HCT116 (cell line): Measurements from ENCODE around the gene RAPH1. TPM values are rescaled to one million over a fixed set of nuclear protein-coding genes. Genes with fewer than 3 reads are reported as not detected.

Experiments used
- ATAC-seq: fragments of 200-7000 bp; cut with Tn5 transposase; 2 replicates; pipeline ENCODE4 v1.9.1; 2020; ENCODE audit warnings: mild to moderate bottlenecking, moderate library complexity
- BruUV-seq: library from RNA; stranded (reverse); fragments of 400-500 nt; replicated peaks from 2 replicates; lab custom pipeline; 2021; lab: Mats Ljungman, UMichigan
- CTCF ChIA-PET: fragments of 300-600 bp; sonication (Branson Sonifier 250); formaldehyde crosslinking; loops from one replicate; lab custom pipeline; 2021; ENCODE audit warnings: antibody characterized with exemption; lab: Charles Lee
- POLR2A ChIA-PET: fragments of 300-600, 350-600 bp; sonication (Branson Sonifier 250); formaldehyde crosslinking; loops from one replicate; lab custom pipeline; 2021; ENCODE audit warnings: antibody characterized with exemption; lab: Charles Lee
- RAD21 ChIA-PET, 2 experiments: fragments of 300-600 bp; sonication (Branson Sonifier 250); formaldehyde crosslinking; loops; one replicate each; lab custom pipeline; 2023; ENCODE audit warnings: low total read pairs in 2 of 2; ENCODE audit not compliant: uncharacterized antibody in 2 of 2, unreplicated experiment in 2 of 2, low non-redundant PET in 1 of 2; lab: Charles Lee
- DNase-seq: peaks from one replicate; pipeline ENCODE4 v3.0.0-alpha.2; 2010; ENCODE audit warnings: low read depth, low spot score
- H2AFZ ChIP-seq: fragments of 200-600 bp; shearing (Covaris generic), sonication (generic); 2 replicates; pipeline ENCODE4 v1.6.1; 2017; ENCODE audit warnings: low read depth, mixed run types, mixed read lengths, antibody characterized with exemption, low read length; ENCODE audit not compliant: poor library complexity, severe bottlenecking
- H3K27ac ChIP-seq: 2 replicates; pipeline ENCODE4 v1.5.1; 2012; ENCODE audit warnings: low read depth, low read length
- H3K27me3 ChIP-seq: fragments of 200-600 bp; sonication (generic); 2 replicates; pipeline ENCODE4 v1.6.1; 2016; ENCODE audit warnings: mixed run types, low read length, mixed read lengths; ENCODE audit not compliant: insufficient read depth
- H3K36me3 ChIP-seq, 2 experiments: fragments of 200-500 bp in 1 of 2; fragments of 200-600 bp in 1 of 2; sonication (Bioruptor generic) in 1 of 2; sonication (generic) in 1 of 2; 2 replicates each; pipeline versions ENCODE4 v1.5.1 to v1.6.1; 2014 to 2016; ENCODE audit warnings: low read length in 2 of 2, inconsistent platforms in 1 of 2, mixed read lengths in 1 of 2, mixed run types in 1 of 2; ENCODE audit not compliant: insufficient read depth in 2 of 2, control insufficient read depth in 1 of 2
- H3K4me1 ChIP-seq, 2 experiments: fragments of 200-600 bp in 1 of 2; sonication (generic) in 1 of 2; 2 replicates each; pipeline versions ENCODE4 v1.5.1 to v1.6.1; 2012 to 2017; ENCODE audit warnings: low read length in 2 of 2, inconsistent platforms in 1 of 2, mild to moderate bottlenecking in 1 of 2, mixed read lengths in 1 of 2, mixed run types in 1 of 2, moderate library complexity in 1 of 2; ENCODE audit not compliant: insufficient read depth in 2 of 2, control insufficient read depth in 1 of 2
- H3K4me2 ChIP-seq: fragments of 200-600 bp; sonication (generic); 2 replicates; pipeline ENCODE4 v1.6.1; 2017; ENCODE audit warnings: mixed run types, low read length, mixed read lengths
- H3K4me3 ChIP-seq, 2 experiments: fragments of 200-600 bp in 1 of 2; sonication (generic) in 1 of 2; replicated peaks in 1 of 2; 2 replicates each; pipeline ENCODE4 v1.5.1; 2011 to 2016; ENCODE audit warnings: low read length in 2 of 2, control low read depth in 1 of 2, low read depth in 1 of 2, mild to moderate bottlenecking in 1 of 2, mixed read lengths in 1 of 2, mixed run types in 1 of 2
- H3K79me2 ChIP-seq: fragments of 200-600 bp; sonication (generic); 2 replicates; pipeline ENCODE4 v1.6.1; 2017; ENCODE audit warnings: mild to moderate bottlenecking, mixed run types, low read length, moderate library complexity, mixed read lengths; ENCODE audit not compliant: insufficient read depth
- H3K9ac ChIP-seq: fragments of 200-600 bp; sonication (generic); 2 replicates; pipeline ENCODE4 v1.6.1; 2016; ENCODE audit warnings: low read length, mixed read lengths
- H3K9me2 ChIP-seq: fragments of 200-600 bp; sonication (generic), shearing (Covaris generic); 2 replicates; pipeline ENCODE4 v1.6.1; 2017; ENCODE audit warnings: mixed run types, mild to moderate bottlenecking, moderate library complexity; ENCODE audit not compliant: insufficient read depth
- H3K9me3 ChIP-seq, 2 experiments: fragments of 200-500 bp in 1 of 2; fragments of 200-600 bp in 1 of 2; sonication (Bioruptor generic) in 1 of 2; sonication (generic) in 1 of 2; 2 replicates each; pipeline ENCODE4 v1.6.1; 2014 to 2017; ENCODE audit warnings: low read length in 2 of 2, mixed read lengths in 2 of 2, inconsistent platforms in 1 of 2, low read depth in 1 of 2, mild to moderate bottlenecking in 1 of 2, mixed run types in 1 of 2, moderate library complexity in 1 of 2; ENCODE audit not compliant: control insufficient read depth in 1 of 2, insufficient read depth in 1 of 2
- H4K20me1 ChIP-seq: fragments of 200-600 bp; sonication (generic), shearing (Covaris generic); 2 replicates; pipeline ENCODE4 v1.6.1; 2017; ENCODE audit warnings: mixed run types, mild to moderate bottlenecking, moderate library complexity; ENCODE audit not compliant: insufficient read depth
- EZH2phosphoT487 ChIP-seq: fragments of 200-600 bp; IDR thresholded peaks from 2 replicates; pipeline ENCODE4 v1.6.1; 2018; ENCODE audit warnings: antibody characterized with exemption, borderline replicate concordance
- FOSL1 ChIP-seq: IDR thresholded peaks from 2 replicates; pipeline ENCODE4 v1.6.1; 2012; ENCODE audit warnings: low read depth
- POLR2A ChIP-seq: IDR thresholded peaks from 2 replicates; pipeline ENCODE4 v1.7.0; 2011; ENCODE audit warnings: borderline replicate concordance; ENCODE audit not compliant: insufficient read depth, insufficient read length; ENCODE audit errors: extremely low read depth
- SIN3A ChIP-seq: IDR thresholded peaks from 2 replicates; pipeline ENCODE4 v1.6.1; 2012; ENCODE audit warnings: low read depth
- SP1 ChIP-seq: IDR thresholded peaks from 2 replicates; pipeline ENCODE4 v1.6.1; 2012; ENCODE audit warnings: low read depth
- SRF ChIP-seq: IDR thresholded peaks from 2 replicates; pipeline ENCODE4 v1.6.1; 2012; ENCODE audit warnings: low read depth
- TCF7L2 ChIP-seq: IDR thresholded peaks from 2 replicates; pipeline ENCODE4 v1.7.0; 2011; ENCODE audit warnings: borderline replicate concordance, inconsistent platforms; ENCODE audit not compliant: insufficient read depth, insufficient read length; ENCODE audit errors: extremely low read depth
- ZFX ChIP-seq: fragments of 450-650 bp; IDR thresholded peaks from 2 replicates; pipeline ENCODE4 v1.6.1; 2017
- intact Hi-C: fragments of 100-400 bp; cut with micrococcal nuclease; formaldehyde crosslinking; loops from 2 replicates; pipeline ENCODE4 v1.10.0; 2022
- total RNA-seq: library from RNA; stranded (reverse); gene quantifications from one replicate; pipeline ENCODE4 v1.2.1, GENCODE V29; 2021; ENCODE audit not compliant: unreplicated experiment
- TF ChIP-seq, protein P1 (sequence below): IDR thresholded peaks from 2 replicates; pipeline ENCODE4 v1.6.1; 2012
- TF ChIP-seq, protein P2 (sequence below): IDR thresholded peaks from 2 replicates; pipeline ENCODE4 v1.6.1; 2011; ENCODE audit warnings: mild to moderate bottlenecking, low read length, moderate library complexity; ENCODE audit not compliant: insufficient replicate concordance; ENCODE audit errors: extremely low read depth

RAPH1 gene
- total RNA-seq, 1 experiment from 2014 or later = 22.3 TPM

DNA sequence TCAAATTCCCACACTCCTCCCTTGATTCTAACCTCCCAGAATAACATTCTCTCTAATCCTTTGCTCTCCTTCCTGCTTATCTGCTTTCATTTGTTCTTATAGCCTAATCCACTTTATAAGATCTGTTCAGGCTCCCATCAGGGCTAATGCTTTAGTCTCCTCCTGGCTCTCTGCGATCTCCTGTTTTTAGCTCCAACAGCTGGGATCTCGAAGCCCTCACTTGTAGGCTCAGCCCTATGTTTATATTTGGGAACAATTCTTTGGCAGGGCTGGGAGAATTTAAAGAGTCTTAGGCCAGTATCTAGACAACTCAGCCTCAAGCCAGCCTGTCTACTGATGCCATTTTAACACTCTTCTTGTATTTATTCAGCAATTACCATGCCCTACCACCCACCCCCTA lies 27.2 kb upstream of the RAPH1 start:
- H3K4me1 ChIP-seq = no peaks in the 10 kb centered on the region
- no TSS peak for BruUV-seq
- H3K4me3 ChIP-seq = no peak overlapping the region
- H3K9ac ChIP-seq = no peak overlapping the region
- ChIA-PET POLR2A (no interaction called here), CTCF (no interaction called here), RAD21 (no interaction called here)
- no peak overlapping the region for H3K4me2 ChIP-seq
- no peaks in the 10 kb centered on the region for H4K20me1 ChIP-seq
- H2AFZ ChIP-seq = no peak overlapping the region
- intact Hi-C loops = no loop called here
- H3K79me2 ChIP-seq = no peaks in the 10 kb centered on the region
- H3K36me3 ChIP-seq = no peaks in the 10 kb centered on the region
- H3K27me3 ChIP-seq = no peaks in the 10 kb centered on the region
- no peak overlapping the region for H3K27ac ChIP-seq
- no peak for DNase-seq
- TF ChIP-seq EZH2phosphoT487 (no peak), POLR2A (no peak), TCF7L2 (no peak), FOSL1 (no peak), ZFX (no peak), SP1 (no peak), SRF (no peak), SIN3A (no peak)
- TF ChIP-seq, protein P1, sequence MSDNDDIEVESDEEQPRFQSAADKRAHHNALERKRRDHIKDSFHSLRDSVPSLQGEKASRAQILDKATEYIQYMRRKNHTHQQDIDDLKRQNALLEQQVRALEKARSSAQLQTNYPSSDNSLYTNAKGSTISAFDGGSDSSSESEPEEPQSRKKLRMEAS = no peak
- TF ChIP-seq, protein P2, sequence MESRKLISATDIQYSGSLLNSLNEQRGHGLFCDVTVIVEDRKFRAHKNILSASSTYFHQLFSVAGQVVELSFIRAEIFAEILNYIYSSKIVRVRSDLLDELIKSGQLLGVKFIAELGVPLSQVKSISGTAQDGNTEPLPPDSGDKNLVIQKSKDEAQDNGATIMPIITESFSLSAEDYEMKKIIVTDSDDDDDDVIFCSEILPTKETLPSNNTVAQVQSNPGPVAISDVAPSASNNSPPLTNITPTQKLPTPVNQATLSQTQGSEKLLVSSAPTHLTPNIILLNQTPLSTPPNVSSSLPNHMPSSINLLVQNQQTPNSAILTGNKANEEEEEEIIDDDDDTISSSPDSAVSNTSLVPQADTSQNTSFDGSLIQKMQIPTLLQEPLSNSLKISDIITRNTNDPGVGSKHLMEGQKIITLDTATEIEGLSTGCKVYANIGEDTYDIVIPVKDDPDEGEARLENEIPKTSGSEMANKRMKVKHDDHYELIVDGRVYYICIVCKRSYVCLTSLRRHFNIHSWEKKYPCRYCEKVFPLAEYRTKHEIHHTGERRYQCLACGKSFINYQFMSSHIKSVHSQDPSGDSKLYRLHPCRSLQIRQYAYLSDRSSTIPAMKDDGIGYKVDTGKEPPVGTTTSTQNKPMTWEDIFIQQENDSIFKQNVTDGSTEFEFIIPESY = no peak
- ATAC-seq = no peak
- H3K9me2 ChIP-seq = no peaks in the 10 kb centered on the region
- no peaks in the 10 kb centered on the region for H3K9me3 ChIP-seq
